SK-N-MC (cell line): ENCODE results near the gene DET1.

Source experiments
- DNase-seq: peaks from one replicate; pipeline ENCODE4 v3.0.0-alpha.2; 2011; ENCODE audit warnings: low read depth, low spot score
- H3K27ac ChIP-seq: fragments of 200-600 bp; sonication (generic); 2 replicates; pipeline ENCODE4 v1.5.1; 2016; ENCODE audit warnings: mixed run types
- H3K36me3 ChIP-seq: fragments of 200-600 bp; sonication (generic); 2 replicates; pipeline ENCODE4 v1.6.1; 2017; ENCODE audit warnings: antibody characterized with exemption, low read length, mixed read lengths; ENCODE audit not compliant: insufficient read depth
- H3K4me3 ChIP-seq: fragments of 200-600 bp; sonication (generic); 2 replicates; pipeline ENCODE4 v1.5.1; 2016
- H3K9ac ChIP-seq: fragments of 200-600 bp; sonication (generic); 2 replicates; pipeline ENCODE4 v1.8.0; 2017; ENCODE audit warnings: mixed run types, mixed read lengths; ENCODE audit not compliant: insufficient read length
- H3K9me3 ChIP-seq: fragments of 200-600 bp; sonication (generic); 2 replicates; pipeline ENCODE4 v1.6.1; 2017; ENCODE audit warnings: low read depth, mild to moderate bottlenecking, antibody characterized with exemption, low read length, moderate library complexity, mixed read lengths
- EZH2 ChIP-seq: fragments of 200-600 bp; sonication (generic); IDR thresholded peaks from one replicate; pipeline ENCODE4 v1.6.1; 2017; ENCODE audit warnings: antibody characterized with exemption
- FOXP2 ChIP-seq: optimal IDR thresholded peaks from 2 replicates; pipeline ENCODE3; 2011; ENCODE audit warnings: mild to moderate bottlenecking, moderate library complexity; ENCODE audit not compliant: insufficient read depth; ENCODE audit errors: extremely low read length, control extremely low read depth
- POLR2AphosphoS5 ChIP-seq: IDR thresholded peaks from 2 replicates; pipeline ENCODE4 v1.6.1; 2012; ENCODE audit warnings: mild to moderate bottlenecking, low read depth, low read length, borderline replicate concordance

DET1 gene

GRCh38 chr15:88467935-88468528, 78.4 kb downstream of the DET1 start:
- TF ChIP-seq EZH2 = no peak
- no peak for TF ChIP-seq POLR2AphosphoS5
- no peak for TF ChIP-seq FOXP2
- no peak overlapping the region; the same call in 1 of the 2 replicates for H3K27ac ChIP-seq
- DNase-seq = no peak
- no peaks in the 10 kb centered on the region for H3K9me3 ChIP-seq
- peak overlapping the region; percentile 92 for H3K4me3 ChIP-seq
- peak overlapping the region; percentile 97 for H3K9ac ChIP-seq
- peaks cover 32% of the 10 kb centered on the region for H3K36me3 ChIP-seq

- DNase-seq = peak; percentile 70
- TF ChIP-seq POLR2AphosphoS5 (peak; percentile 78), FOXP2 (peak; percentile 67), EZH2 (no peak)
- Histone ChIP-seq H3K9me3 (no peaks in the 10 kb centered on the region), H3K27ac (peak within 1 kb of the TSS; percentile 96), H3K9ac (peak within 1 kb of the TSS; percentile 97), H3K36me3 (peaks cover 33% of the 10 kb centered on the region), H3K4me3 (peak within 1 kb of the TSS; percentile 92)
Observed at GRCh38 chr15:88467073-88467934, 79.2 kb downstream of the DET1 start, which contains the start of the genes MRPL46 and MRPS11. Gene MRPL46, minus strand, starts transcription at chr15:88467388. Its CDS starts 11 bp downstream, at chr15:88467377. Gene MRPS11, plus strand, starts transcription at chr15:88467708. Its CDS starts 10 bp downstream, at chr15:88467718.

- Histone ChIP-seq H3K4me3 (peak overlapping the region; percentile 92), H3K9me3 (no peaks in the 10 kb centered on the region), H3K9ac (no peak overlapping the region), H3K36me3 (peaks cover 42% of the 10 kb centered on the region), H3K27ac (no peak overlapping the region)
- DNase-seq = no peak
- no peak for TF ChIP-seq POLR2AphosphoS5
- no peak for TF ChIP-seq FOXP2
- TF ChIP-seq EZH2 = no peak
Observed at GRCh38 chr15:88465633-88466224, 80.8 kb downstream of the DET1 start.

GRCh38 chr15:88463870-88464532, 82.5 kb downstream of the DET1 start:
- no peak for DNase-seq
- Histone ChIP-seq H3K9ac (no peak overlapping the region), H3K36me3 (peaks cover 54% of the 10 kb centered on the region), H3K9me3 (no peaks in the 10 kb centered on the region), H3K27ac (no peak overlapping the region), H3K4me3 (no peak overlapping the region)
- no peak for TF ChIP-seq FOXP2
- no peak for TF ChIP-seq POLR2AphosphoS5
- TF ChIP-seq EZH2 = no peak
